Left ventricle myocardium inferior (tissue), 1 donor: ENCODE results near the gene GPD2. TPM values are rescaled to one million over a fixed set of nuclear protein-coding genes. Genes with fewer than 3 reads are reported as not detected.

Experiments
- DNase-seq: peaks from one replicate; pipeline ENCODE4 v3.0.0-alpha.2; 2020
- H3K27ac ChIP-seq: fragments of 200-600 bp; replicated peaks from 2 replicates; pipeline ENCODE4 v1.8.0; 2021
- H3K27me3 ChIP-seq: fragments of 200-600 bp; 2 replicates; pipeline ENCODE4 v1.8.0; 2021; ENCODE audit warnings: low read depth
- H3K36me3 ChIP-seq: fragments of 200-600 bp; 2 replicates; pipeline ENCODE4 v1.8.0; 2021
- H3K4me1 ChIP-seq: fragments of 200-600 bp; 2 replicates; pipeline ENCODE4 v1.8.0; 2021
- H3K4me3 ChIP-seq: fragments of 200-600 bp; 2 replicates; pipeline ENCODE4 v1.8.0; 2021; ENCODE audit warnings: mild to moderate bottlenecking, moderate library complexity
- H3K9me3 ChIP-seq: fragments of 200-600 bp; replicated peaks from 2 replicates; pipeline ENCODE4 v1.8.0; 2021
- CTCF ChIP-seq: fragments of 200-600 bp; IDR thresholded peaks from 2 replicates; pipeline ENCODE4 v1.8.0; 2021; ENCODE audit warnings: antibody characterized with exemption, mild to moderate bottlenecking, borderline replicate concordance
- intact Hi-C: fragments of 100-400 bp; cut with micrococcal nuclease; formaldehyde crosslinking; loops from one replicate; pipeline ENCODE4 v1.11.0; 2022
- total RNA-seq: library from RNA; stranded (reverse); fragmentation: NEBNext Ultra II Directional; extraction: Animal tissue kit (Norgen Biotek cat#: 25700); gene quantifications from one replicate; pipeline ENCODE4 v1.2.1, GENCODE V29; 2021
- donor health status: DM: no; HTN: yes; CAD: no; lungs with severe emphysema.

Gene GPD2
- total RNA-seq, 1 donor from 2014 or later = 14.4 TPM

- TF ChIP-seq CTCF = no peak
- no peak for DNase-seq
- intact Hi-C loops = no loop called here
These were observed 69.5 kb downstream of the GPD2 start for GRCh38 chr2:156505696-156506095.

GRCh38 chr2:156511122-156511521 is 74.9 kb downstream of the GPD2 start:
- DNase-seq = no peak
- H3K4me3 ChIP-seq = no peak overlapping the region
- intact Hi-C loops = no loop called here
- H3K27ac ChIP-seq = no peak overlapping the region
- H3K9me3 ChIP-seq = no peaks in the 10 kb centered on the region
- H3K27me3 ChIP-seq = no peaks in the 10 kb centered on the region
- no peak for TF ChIP-seq CTCF
- H3K36me3 ChIP-seq = peaks cover 40% of the 10 kb centered on the region
- no peaks in the 10 kb centered on the region for H3K4me1 ChIP-seq

More at GRCh38 chr2:156505696-156506095, 69.5 kb downstream of the GPD2 start:
- H3K9me3 ChIP-seq = no peaks in the 10 kb centered on the region
- no peaks in the 10 kb centered on the region for H3K27me3 ChIP-seq
- H3K4me1 ChIP-seq = no peaks in the 10 kb centered on the region
- H3K4me3 ChIP-seq = no peak overlapping the region
- H3K36me3 ChIP-seq = no peaks in the 10 kb centered on the region
- no peak overlapping the region for H3K27ac ChIP-seq

GRCh38 chr2:156511803-156512202 is 75.6 kb downstream of the GPD2 start:
- no peaks in the 10 kb centered on the region for H3K4me1 ChIP-seq
- no peak overlapping the region for H3K27ac ChIP-seq
- intact Hi-C loops = no loop called here
- no peaks in the 10 kb centered on the region for H3K27me3 ChIP-seq
- H3K36me3 ChIP-seq = peaks cover 40% of the 10 kb centered on the region
- no peak overlapping the region for H3K4me3 ChIP-seq
- TF ChIP-seq CTCF = no peak
- no peaks in the 10 kb centered on the region for H3K9me3 ChIP-seq
- no peak for DNase-seq

- H3K36me3 ChIP-seq = peaks cover 40% of the 10 kb centered on the region
These were observed 76.3 kb downstream of the GPD2 start for GRCh38 chr2:156512451-156512850.

GRCh38 chr2:156513219-156513618 is 77.0 kb downstream of the GPD2 start:
- Histone ChIP-seq H3K27me3 (no peaks in the 10 kb centered on the region), H3K4me1 (peaks cover 6% of the 10 kb centered on the region), H3K9me3 (no peaks in the 10 kb centered on the region), H3K36me3 (peaks cover 40% of the 10 kb centered on the region), H3K4me3 (no peak overlapping the region), H3K27ac (no peak overlapping the region)
- intact Hi-C loops = no loop called here
- no peak for TF ChIP-seq CTCF
- no peak for DNase-seq

More at GRCh38 chr2:156512451-156512850, 76.3 kb downstream of the GPD2 start:
- Histone ChIP-seq H3K9me3 (no peaks in the 10 kb centered on the region), H3K27ac (no peak overlapping the region), H3K27me3 (no peaks in the 10 kb centered on the region), H3K4me1 (peaks cover 2% of the 10 kb centered on the region), H3K4me3 (no peak overlapping the region)
- intact Hi-C loops = no loop called here
- DNase-seq = no peak
- TF ChIP-seq CTCF = no peak

GRCh38 chr2:156517419-156517818 is 81.2 kb downstream of the GPD2 start:
- Histone ChIP-seq H3K4me3 (no peak overlapping the region), H3K27me3 (no peaks in the 10 kb centered on the region), H3K36me3 (peaks cover 41% of the 10 kb centered on the region), H3K4me1 (peaks cover 6% of the 10 kb centered on the region), H3K9me3 (peaks cover 10% of the 10 kb centered on the region), H3K27ac (no peak overlapping the region)
- intact Hi-C loops = no loop called here
- no peak for DNase-seq
- no peak for TF ChIP-seq CTCF
